ENCODE data around the gene LCN2. TPM values are rescaled to one million over a fixed set of nuclear protein-coding genes. Genes with fewer than 3 reads are reported as not detected.

LCN2 gene
- total and polyA plus RNA-seq, 9 of the 15 experiments (the other 6 are each of a cell fraction or from before 2014, with no cell fraction given): 0.10 to 1.2 (median 0.44) TPM; not detected in 1

DNA sequence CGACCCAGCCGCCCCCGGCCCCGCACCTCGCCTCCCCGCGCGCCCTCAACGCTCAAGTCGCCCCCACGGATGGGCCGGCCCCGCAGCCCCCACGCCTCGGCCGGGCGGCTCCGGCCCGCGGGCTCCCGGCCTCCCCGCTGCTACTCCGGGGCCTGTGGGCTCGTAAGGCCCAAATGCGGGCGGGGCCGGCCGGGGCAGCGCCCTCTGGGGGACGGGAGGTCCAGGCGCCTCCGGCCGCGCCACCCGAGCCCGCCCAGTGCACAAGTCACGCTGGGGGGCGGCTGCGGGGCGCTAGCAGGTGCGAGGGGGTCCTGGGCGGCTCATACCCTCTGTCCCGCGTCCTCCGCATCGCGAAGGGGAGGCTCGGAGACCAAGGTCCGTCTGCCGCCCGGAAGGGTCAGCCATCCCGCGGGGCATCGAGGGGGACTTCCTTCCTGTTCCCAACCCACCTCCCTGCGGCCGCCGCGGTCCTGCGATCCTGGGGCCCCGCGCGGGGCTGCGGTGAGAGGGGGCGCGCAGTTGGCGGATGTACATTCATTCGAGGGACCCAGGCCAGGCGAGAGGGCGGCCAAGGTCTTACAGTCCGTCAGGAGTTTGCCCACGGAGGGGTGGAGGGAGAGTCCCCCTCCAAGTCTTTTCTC, 42.3 kb downstream of the LCN2 start, which contains the start of gene CIZ1 (continued):
- TF ChIP-seq, protein P1, sequence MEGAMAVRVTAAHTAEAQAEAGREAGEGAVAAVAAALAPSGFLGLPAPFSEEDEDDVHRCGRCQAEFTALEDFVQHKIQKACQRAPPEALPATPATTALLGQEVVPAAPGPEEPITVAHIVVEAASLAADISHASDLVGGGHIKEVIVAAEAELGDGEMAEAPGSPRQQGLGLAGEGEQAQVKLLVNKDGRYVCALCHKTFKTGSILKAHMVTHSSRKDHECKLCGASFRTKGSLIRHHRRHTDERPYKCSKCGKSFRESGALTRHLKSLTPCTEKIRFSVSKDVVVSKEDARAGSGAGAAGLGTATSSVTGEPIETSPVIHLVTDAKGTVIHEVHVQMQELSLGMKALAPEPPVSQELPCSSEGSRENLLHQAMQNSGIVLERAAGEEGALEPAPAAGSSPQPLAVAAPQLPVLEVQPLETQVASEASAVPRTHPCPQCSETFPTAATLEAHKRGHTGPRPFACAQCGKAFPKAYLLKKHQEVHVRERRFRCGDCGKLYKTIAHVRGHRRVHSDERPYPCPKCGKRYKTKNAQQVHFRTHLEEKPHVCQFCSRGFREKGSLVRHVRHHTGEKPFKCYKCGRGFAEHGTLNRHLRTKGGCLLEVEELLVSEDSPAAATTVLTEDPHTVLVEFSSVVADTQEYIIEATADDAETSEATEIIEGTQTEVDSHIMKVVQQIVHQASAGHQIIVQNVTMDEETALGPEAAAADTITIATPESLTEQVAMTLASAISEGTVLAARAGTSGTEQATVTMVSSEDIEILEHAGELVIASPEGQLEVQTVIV (CRISPR knock-in tag; IDR thresholded peaks at IDR 0.05; ENCODE audit: borderline replicate concordance): peak; percentile 81; the same call in 1 of the 2 replicates
- TF ChIP-seq ATF1 (CRISPR knock-in tag; IDR thresholded peaks at IDR 0.05): no peak
- peak; percentile 84 for TF ChIP-seq ATF1 (tag; IDR thresholded peaks at IDR 0.05)
- TF ChIP-seq EWSR1 (IDR thresholded peaks at IDR 0.05; ENCODE audit: borderline replicate concordance, low read depth, partially characterized antibody): no peak
- no peak for TF ChIP-seq CCNT2 (IDR thresholded peaks at IDR 0.05; ENCODE audit: borderline replicate concordance, extremely low read depth, insufficient read length, low read depth, low read length)
- no peak for TF ChIP-seq IRF1 (CRISPR knock-in tag; IDR thresholded peaks at IDR 0.05; ENCODE audit: borderline replicate concordance)
- peak; percentile 64 for TF ChIP-seq ZNF830 (CRISPR knock-in tag; IDR thresholded peaks at IDR 0.05)
- TF ChIP-seq POLR2AphosphoS5 (IDR thresholded peaks at IDR 0.05; ENCODE audit: control insufficient read depth, insufficient read depth, low read depth, low read length): peak; percentile 94
- no peak for TF ChIP-seq ZNF140 (CRISPR knock-in tag; IDR thresholded peaks at IDR 0.05)
- TF ChIP-seq CHCHD3 (CRISPR knock-in tag; IDR thresholded peaks at IDR 0.05): 0 out of 2 replicates have a peak, but pooled peaks have one; percentile 67
- TF ChIP-seq, protein P2, sequence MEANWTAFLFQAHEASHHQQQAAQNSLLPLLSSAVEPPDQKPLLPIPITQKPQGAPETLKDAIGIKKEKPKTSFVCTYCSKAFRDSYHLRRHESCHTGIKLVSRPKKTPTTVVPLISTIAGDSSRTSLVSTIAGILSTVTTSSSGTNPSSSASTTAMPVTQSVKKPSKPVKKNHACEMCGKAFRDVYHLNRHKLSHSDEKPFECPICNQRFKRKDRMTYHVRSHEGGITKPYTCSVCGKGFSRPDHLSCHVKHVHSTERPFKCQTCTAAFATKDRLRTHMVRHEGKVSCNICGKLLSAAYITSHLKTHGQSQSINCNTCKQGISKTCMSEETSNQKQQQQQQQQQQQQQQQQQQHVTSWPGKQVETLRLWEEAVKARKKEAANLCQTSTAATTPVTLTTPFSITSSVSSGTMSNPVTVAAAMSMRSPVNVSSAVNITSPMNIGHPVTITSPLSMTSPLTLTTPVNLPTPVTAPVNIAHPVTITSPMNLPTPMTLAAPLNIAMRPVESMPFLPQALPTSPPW (CRISPR knock-in tag; IDR thresholded peaks at IDR 0.05): no peak
- TF ChIP-seq ZNF764 (CRISPR knock-in tag; IDR thresholded peaks at IDR 0.05; ENCODE audit: low read depth): no peak
- TF ChIP-seq FOXA1 (IDR thresholded peaks at IDR 0.05; ENCODE audit: borderline replicate concordance): no peak
- peak; percentile 99 for TF ChIP-seq TAF1 (IDR thresholded peaks at IDR 0.05; ENCODE audit: control insufficient read depth, extremely low read depth, insufficient read depth, low read length, severe bottlenecking)
- TF ChIP-seq, protein P3, sequence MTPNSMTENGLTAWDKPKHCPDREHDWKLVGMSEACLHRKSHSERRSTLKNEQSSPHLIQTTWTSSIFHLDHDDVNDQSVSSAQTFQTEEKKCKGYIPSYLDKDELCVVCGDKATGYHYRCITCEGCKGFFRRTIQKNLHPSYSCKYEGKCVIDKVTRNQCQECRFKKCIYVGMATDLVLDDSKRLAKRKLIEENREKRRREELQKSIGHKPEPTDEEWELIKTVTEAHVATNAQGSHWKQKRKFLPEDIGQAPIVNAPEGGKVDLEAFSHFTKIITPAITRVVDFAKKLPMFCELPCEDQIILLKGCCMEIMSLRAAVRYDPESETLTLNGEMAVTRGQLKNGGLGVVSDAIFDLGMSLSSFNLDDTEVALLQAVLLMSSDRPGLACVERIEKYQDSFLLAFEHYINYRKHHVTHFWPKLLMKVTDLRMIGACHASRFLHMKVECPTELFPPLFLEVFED (CRISPR knock-in tag; conservative IDR thresholded peaks at IDR 0.05): peak; percentile 60; the same call in 1 of the 2 replicates
- TF ChIP-seq NR2C1 (IDR thresholded peaks at IDR 0.05): no peak
- TF ChIP-seq NR2C1 (tag; IDR thresholded peaks at IDR 0.05): no peak
- TF ChIP-seq HNRNPH1 (optimal IDR thresholded peaks at IDR 0.05; ENCODE audit: low read depth, low read length): no peak
- TF ChIP-seq MBD2 (IDR thresholded peaks at IDR 0.05; ENCODE audit: borderline replicate concordance, low read depth): no peak
- peak; percentile 75; the same call in 1 of the 2 replicates for TF ChIP-seq GABPB2 (CRISPR knock-in tag; conservative IDR thresholded peaks at IDR 0.05)
- TF ChIP-seq RBBP5 (IDR thresholded peaks at IDR 0.05; ENCODE audit: borderline replicate concordance, insufficient read depth, low read length, poor library complexity, severe bottlenecking): peak; percentile 98
- no peak for TF ChIP-seq ZNF184 (CRISPR knock-in tag; IDR thresholded peaks at IDR 0.05)
- TF ChIP-seq FUS (optimal IDR thresholded peaks at IDR 0.05; ENCODE audit: low read depth, low read length): peak; percentile 99
